Left cardiac atrium (tissue), 4 donors: ENCODE data around the gene IMP3. TPM values are rescaled to one million over a fixed set of nuclear protein-coding genes. Genes with fewer than 3 reads are reported as not detected.
"Not testable (repeated sequence)": the region's sequence is repeated elsewhere in the genome, so short reads cannot be mapped to it uniquely, and the experiment has no call there.

Source experiments
- ATAC-seq, 2 donors: fragments of 200-7000 bp; cut with Tn5 transposase; one replicate each; pipeline ENCODE4 v1.9.1; 2020; ENCODE audit warnings: mild to moderate bottlenecking in 2 of 2, moderate library complexity in 2 of 2
- DNase-seq: peaks from one replicate; pipeline ENCODE4 v3.0.0-alpha.2; 2020
- intact Hi-C, 2 donors: fragments of 100-400 bp; cut with DNase I; formaldehyde crosslinking; loops; one replicate each; pipeline versions ENCODE4 v1.14.1 to v1.15.1; 2022 to 2023
- total RNA-seq, 2 donors: library from RNA; stranded (reverse); fragmentation: NEBNext Ultra II Directional; extraction: Animal tissue kit (Norgen Biotek cat#: 25700); gene quantifications; one replicate each; pipeline ENCODE4 v1.2.1, GENCODE V29; 2021
- donor health status: DM: no; HTN: yes; CAD: no.
- donor health status: DM: no; HTN: yes; CAD: no; lungs with severe emphysema.
- donor health status: DM: yes; HTN: yes; CAD: no.
- donor health status: Dilated cardiomyopathy.

IMP3 gene
- total RNA-seq, 2 donors from 2014 or later, result 44.1 to 49.9 TPM

DNA sequence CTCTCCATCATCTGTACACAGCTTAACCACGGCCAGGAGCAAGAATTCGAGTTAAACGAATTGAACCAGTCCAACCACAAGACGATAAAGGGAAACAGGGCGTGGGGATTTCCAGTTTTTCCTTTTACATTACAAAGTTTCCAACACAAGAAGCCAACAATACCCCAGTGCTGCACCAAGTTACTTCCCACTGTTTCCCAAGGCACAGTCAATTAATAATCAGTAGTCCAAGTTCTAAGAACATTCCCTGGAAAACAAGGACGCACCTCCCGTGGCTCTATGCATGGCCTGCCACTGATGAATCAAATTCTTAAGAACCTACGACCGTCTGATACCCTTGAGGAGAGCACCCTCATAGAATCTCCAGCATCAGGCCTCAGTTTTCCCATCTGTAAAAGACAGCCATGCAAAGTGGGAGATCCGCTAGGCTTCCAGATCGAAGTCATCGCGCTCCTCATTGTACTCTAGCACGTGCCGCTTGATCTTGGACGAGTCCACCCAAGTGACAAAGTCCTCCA is 774 bp downstream of the IMP3 start:
- intact Hi-C loops, result loop anchor here in 1 of 2 donors (5.0 kb wide), 1 partner anchor 43 kb away; no protein-coding TSS in a partner anchor
- ATAC-seq (no peak), DNase-seq (no peak)

DNA sequence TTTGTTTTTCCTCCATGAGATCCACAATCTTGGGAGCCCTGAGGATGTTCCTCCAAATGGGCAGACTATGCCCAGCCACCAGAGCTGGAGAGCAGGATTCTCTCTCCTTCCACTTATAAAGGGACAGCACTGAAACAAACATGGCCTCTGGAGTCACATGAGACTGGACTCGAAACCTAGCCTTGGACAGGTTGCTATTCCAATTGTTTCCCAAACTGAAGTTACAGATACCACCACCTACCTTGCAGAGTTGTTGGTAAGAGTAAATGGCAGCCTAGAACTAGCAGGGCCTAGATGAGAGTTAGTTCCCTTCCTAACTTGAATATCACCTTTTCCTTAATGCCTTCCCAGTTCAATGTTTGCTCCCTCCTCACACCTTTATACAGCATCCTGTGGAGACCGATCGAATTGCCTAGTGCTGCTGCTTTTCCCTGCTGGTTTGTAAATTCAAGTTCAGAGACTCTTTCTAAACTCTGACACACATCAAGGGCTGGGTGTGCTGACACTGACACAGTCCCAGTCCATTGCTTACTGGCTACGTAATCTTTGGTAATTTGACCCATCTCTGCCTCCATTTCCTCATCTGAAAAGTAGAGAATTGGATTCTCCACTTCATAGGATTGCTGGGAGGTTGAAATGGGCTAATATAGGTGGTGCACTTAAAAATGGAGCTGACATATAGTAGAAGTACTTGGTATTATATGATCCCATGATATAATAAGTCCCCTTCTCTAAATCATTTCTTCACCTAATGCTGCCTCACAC is 2.6 kb downstream of the IMP3 start:
- intact Hi-C loops, result loop anchor here in 1 of 2 donors (5.0 kb wide), 1 partner anchor 45 kb away; no protein-coding TSS in a partner anchor
- ATAC-seq, result no peak
- no peak for DNase-seq

DNA sequence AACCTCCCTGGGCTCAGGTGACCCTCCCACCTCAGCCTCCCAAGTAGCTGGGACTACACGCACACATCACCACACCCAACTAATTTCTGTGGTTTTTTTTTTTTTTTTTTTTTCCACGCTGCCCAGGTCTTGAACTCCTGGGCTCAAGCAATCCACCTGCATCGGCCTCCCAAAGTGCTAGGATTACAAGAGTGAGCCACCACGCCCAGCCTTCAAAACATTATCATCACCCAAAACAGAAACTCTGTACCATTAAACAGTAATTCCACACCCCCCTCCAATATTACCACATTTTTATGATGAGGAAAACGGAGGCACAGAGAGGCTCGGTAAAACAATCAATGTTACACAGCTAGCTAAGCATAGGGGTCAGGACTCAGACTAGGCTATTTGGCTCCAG is 4.0 kb downstream of the IMP3 start:
- intact Hi-C loops, result loop anchor here in 1 of 2 donors (5.0 kb wide), 1 partner anchor 46 kb away; no protein-coding TSS in a partner anchor
- ATAC-seq (no peak), DNase-seq (no peak)

DNA sequence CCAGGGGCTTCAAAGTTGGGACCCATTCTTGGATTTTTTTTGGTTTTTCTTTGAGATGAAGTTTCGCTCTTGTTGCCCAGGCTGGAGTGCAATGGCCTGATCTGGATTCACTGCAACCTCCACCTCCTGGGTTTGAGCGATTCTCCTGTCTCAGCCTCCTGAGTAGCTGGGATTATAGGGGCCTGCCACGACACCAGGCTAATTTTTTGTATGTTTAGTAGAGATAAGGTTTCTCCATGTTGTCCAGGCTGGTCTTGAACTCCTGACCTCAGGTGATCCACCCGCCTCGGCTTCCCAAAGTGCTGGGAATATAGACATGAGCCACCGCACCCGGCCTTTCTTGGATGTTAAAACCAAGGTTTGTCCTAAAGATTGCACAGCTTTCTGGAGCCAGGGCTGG is 6.1 kb downstream of the IMP3 start:
- DNase-seq, ATAC-seq, intact Hi-C loops: not testable (repeated sequence)

DNA sequence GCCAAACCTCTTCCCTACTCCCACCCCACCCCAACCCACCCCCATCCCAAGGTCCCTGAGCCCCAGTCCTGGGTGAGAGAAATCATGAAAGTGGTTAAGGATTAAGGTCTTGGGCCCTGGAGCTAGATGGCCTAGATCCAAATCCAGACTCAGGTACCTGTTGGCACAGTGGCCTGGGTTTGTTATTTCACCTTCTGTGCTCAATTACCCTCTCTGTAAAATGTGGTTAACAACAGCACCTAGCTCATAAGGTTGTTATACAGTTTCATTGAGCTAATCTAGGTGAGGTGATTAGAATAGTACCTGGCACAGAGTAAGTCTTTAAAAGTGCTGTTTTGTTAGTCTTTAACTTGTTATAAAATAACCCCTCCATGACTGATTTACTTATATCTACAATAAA is 8.1 kb downstream of the IMP3 start:
- intact Hi-C loops, result no loop called here
- DNase-seq (no peak), ATAC-seq (no peak)

DNA sequence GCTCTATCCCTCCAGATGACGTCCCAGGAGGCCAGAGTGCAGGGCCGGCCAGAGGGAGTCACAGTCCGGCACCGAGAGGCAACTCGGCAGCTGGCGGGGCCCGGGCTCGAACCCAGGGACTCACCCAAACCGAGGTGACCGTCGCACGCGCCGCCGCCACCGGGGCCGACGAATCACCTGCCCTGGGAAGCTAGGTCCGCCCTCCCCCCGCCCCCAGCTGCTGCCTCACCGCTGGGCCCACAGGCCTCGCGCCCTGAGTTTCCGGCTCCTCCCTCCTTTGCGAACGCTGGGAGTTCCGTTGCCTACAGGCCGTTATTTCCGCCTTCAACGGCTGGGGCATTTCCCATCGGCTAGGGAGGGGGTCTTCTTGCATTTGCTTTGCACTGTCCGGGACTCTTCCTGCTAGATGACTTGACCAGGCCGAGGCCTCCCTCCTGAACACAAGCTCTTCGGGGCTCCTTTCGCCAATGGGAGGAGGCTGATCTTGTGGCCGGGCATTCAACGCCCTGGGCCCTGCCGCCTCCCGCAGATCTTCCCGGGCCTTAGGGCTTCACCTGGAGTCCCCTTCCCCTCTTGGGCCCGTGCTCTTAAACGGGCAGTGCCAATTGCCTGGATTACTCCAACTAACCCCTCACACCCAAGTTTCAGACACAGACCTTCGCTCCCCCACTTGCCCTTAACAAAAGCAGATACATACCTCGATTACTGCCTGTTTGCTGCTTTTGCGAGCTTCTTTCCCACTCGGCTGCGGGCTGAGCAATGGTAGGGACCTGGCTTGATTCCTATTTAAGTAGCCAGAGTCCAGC is 14.3 kb downstream of the IMP3 start, which contains the start of gene SNUPN:
Gene SNUPN (minus strand): TSS at position 184 of the 806 bp plus-strand sequence. CDS start 4,674 bp downstream, outside the sequence.
- intact Hi-C loops, result no loop called here
- peak; percentile 91 to 95 for ATAC-seq
- DNase-seq, result peak; percentile 96

DNA sequence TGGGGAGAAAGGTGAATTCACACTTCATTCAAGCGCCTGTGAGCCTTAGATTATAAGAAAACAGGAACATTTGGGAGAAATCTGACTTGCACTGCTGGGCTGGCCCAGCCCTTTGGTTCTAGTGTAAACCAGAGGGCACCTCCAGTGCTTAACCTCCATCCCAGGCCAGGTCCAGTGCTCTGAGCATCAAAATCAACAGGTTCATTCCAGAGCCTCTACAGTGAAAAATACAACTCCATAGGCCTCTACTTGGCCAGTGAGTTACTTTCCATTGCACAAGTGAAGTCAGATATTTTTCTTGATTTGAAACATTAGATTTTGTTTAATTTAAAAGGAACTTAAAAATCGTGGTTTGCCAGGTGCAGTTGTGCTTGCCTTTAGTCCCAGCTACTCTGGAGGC is 17.5 kb downstream of the IMP3 start:
- DNase-seq (no peak), ATAC-seq (no peak)
- intact Hi-C loops, result no loop called here

DNA sequence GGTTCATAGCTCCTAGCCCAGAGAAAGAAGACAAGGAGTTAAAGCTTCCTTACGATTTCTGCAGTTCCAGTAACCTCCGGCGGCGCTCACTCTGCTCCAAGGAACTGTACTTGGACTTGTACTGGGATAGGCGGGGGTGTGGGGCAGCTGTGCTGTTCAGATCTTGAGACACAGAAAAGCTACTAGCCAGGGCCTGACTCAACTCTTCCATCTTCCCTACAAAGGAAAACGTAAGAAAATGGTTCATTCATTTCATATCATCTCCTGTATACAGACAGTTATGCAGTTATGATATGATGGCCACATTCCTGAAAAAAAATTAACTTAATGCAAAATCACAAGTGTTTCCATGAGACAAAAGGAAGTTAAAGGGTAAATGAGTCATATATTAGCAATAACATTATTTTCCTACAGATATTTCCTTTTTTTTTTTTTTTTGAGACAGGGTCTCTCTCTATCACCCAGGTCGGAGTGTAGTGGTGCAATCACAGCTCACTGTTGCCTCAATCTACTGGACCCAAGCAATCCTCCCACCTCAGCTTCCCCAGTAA is 19.1 kb downstream of the IMP3 start:
- ATAC-seq, result peak; percentile 67 to 82
- intact Hi-C loops, result no loop called here
- DNase-seq, result peak; percentile 87

DNA sequence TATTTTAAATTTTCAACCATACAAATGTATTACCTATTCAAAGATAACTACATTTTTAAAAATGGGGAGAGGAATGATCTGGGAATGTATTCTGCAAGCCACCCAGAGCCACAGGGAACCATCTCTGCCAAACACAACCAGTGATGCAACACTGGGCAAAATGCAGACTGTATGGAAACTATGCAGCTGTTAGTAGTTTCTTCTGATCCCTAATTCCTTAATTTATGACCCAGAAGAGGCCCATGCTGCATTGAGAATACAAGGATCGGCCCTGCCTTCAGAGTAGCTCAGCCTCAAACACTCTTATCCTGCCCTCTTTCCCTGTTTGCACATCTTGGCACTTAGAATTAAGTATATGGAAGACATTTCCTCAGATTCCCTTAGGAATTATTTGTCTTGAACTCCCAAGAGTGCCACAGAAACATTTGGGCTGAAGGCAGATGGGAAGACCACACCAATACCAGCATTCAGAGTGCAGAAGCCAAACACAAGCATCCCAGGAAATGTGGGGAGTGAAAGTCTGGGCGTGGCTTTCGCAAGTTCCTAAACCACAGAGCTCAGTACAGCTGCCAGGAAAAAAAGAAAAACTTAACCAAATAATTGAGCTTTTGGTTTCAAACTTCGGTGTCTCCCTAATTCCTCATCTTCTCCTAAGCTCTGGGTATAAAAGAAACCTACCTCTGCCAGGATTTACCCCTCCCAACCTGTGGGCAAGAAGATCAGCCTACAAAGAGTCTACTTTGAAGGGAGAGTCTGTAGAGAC is 19.8 kb downstream of the IMP3 start:
- DNase-seq (peak; percentile 54), ATAC-seq (peak; percentile 58 to 70)
- intact Hi-C loops, result no loop called here

DNA sequence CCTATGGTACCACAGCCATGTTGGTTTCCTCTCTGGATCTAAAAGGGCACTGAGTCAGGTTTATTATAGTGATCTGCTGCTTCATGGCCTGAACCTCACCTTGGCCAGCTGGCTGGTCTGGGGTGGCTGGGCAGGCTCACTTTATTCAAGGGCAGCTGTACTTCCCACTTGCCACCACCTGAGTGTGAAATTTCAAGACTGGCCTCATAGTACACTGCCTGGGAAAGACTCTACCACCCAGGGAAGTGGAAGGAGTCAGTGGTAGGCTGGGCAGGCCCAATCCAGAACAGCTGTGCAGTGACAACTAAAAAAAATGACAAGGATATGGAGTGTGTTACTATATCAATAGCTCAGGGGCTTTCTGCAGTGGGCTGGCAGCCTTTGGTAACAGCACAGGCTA is 23.3 kb downstream of the IMP3 start:
- DNase-seq, result no peak
- intact Hi-C loops, result no loop called here
- no peak for ATAC-seq

DNA sequence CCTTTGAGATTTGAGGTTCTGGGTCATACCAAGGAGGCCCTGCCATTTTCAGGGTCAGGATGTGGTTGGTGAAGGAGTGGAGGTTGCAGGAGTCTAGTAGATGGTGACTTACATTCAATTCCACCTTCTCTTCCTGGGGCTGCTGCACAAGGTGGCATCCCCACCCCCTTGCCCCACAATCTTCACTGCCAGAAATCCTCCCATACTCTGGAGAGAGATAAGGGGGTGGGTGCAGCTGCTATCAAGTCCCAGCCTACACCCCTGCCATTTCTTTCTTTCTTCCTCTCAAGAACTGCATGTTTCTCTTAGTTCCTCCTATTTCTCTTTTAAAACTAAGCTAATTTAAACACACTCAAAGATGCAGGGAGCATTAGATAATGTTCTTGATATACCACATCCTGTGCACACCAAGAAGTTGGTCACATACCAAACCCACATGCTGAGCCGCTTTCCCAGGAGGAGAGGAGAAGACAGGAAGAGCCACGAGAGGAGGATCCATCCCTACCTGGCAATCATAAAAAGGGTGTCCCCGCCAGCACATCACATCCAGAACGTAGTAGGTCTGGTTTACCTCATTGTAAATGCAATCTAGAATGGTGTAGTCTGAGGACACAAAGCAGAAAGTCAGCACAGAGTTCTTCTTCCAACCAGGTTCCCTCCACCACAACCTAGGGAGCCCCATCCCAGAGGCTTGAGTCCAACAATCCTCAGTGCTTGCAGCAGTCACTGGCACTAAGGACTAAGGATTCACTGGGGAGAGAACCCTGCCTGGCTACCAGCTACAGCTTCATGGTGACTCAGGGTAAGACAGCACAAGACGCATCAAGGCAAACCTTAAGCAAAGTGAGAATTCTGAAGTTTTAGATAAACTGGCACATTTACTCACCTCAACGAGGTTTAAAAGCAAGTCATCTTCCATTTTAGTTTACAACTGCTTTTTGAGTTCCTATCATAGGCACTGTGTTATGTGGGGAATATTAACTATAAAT is 33.0 kb downstream of the IMP3 start:
- no peak for DNase-seq
- no peak for ATAC-seq
- intact Hi-C loops, result no loop called here

DNA sequence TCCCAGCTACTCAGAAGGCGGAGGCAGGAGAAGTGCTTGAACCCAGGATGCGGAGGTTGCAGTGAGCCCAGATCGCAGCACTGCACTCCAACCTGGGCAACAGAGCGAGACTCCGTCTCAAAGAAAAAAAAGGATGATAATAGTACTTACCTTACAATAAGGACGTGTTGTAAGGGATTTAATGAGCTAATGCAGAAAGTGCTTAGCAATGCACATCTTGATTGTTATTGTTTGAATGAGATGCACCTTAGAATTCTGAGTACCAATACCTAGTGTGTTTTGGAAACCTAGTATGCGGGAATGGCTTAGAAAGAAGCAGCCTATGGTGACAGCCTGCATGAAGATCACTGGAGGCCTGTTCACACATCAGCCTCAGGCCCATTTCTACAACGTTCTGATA is 34.0 kb downstream of the IMP3 start:
- intact Hi-C loops, result no loop called here
- DNase-seq, result no peak
- no peak for ATAC-seq

DNA sequence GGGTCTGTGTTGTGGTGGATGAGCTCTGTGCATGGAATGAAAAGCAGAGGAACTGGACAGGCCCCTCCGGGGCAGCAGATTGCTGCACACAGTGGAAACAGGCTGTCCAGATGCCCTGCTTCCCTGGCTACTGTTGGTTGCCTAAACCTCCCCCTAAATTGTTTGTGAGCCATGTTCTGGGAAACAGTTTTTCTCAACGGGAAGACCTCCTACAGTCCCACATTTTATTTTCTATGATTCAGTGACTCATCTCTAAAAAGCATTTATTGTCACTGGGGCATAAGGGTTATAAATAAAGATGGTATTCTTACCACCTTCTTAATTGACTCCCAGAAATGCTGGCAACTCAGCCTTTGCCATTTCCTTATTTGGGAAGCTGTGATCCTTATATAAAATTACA is 40.6 kb downstream of the IMP3 start:
- intact Hi-C loops, result no loop called here
- ATAC-seq (no peak), DNase-seq (no peak)

DNA sequence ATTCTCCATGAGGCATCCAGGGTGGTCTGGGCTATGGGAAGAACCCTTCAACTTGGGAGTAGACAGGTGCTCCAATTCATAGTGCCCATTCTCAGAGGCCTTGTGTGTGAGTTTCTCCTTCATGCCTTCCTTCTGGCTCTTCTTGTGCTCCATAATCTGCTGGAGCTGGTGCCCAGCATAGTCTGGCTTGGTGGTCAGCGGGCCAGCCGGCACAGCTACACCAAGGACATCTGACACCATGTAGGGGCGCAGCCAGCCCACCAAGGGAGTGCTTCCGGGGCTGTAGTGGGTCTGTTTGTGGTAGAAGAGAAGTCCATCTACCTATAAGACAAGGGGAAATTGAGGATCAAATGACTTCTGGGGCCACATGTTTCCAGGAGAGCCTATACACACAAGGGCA is 41.7 kb downstream of the IMP3 start:
- intact Hi-C loops, result no loop called here
- DNase-seq (no peak), ATAC-seq (no peak)

DNA sequence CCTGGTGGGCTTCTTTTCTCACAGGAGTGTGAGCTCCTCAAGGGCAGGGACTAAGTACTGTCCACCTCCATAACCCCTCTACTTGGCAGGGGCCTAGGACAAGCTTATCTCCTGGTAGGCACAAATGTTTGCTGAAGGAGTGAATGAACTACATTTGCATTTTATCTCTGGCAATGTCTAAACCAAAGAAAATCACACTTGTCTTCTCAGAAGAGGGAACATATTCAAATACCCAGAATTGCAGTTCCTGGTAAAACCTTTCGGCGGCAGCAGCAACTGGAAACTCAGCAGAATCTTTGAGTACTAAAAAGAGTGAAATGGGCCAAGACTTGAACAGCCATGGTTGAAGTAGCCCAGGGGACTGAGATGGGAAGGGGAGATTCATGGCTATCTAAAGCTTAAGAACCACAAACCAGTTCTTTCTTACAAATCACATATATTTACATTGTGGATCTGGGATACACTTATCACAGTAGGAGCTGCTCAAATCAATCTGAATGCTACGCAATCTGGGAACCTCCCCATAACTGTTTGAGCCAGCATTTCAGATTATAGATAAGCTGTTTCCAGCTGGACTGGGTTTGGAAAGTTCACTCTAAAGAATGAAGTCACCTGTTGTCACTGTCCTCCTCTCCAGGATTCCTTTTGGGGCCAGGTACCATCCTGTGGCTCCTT is 42.2 kb downstream of the IMP3 start:
- ATAC-seq, result peak in 1 of 2 donors; percentile 15
- intact Hi-C loops, result no loop called here

DNA sequence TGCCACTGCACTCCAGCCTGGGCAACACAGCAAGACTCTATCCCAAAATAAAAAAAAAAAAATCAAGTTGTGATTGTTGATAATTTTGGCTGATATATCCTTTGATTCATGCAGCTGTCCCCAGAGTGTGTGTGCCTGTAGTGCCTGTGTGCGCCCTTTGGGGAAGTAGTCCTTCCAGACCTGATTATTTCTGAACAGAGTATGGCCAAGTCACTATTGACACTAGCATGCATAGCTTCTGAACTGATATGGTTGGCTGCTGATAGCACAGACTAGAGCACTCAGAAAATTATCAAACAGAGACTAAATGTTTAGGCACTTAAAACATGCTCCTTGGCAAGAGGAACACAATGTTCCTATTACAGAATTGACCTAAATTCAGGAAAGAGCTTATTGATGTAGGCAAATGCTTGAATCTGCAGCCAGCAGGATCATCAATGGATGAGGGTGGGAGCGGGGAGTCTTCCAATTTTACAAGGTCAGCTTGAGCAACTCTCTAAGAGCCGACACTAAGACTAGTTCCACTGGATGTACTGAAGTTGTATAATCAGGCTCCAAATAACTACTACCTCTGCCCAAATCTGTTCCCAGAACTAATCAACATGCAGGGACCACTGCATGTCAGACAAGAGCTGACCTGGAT is 43.2 kb downstream of the IMP3 start:
- intact Hi-C loops, result no loop called here
- no peak for ATAC-seq
- no peak for DNase-seq

More for the DNA sequence above, 42.2 kb downstream of the IMP3 start:
- DNase-seq, result no peak

DNA sequence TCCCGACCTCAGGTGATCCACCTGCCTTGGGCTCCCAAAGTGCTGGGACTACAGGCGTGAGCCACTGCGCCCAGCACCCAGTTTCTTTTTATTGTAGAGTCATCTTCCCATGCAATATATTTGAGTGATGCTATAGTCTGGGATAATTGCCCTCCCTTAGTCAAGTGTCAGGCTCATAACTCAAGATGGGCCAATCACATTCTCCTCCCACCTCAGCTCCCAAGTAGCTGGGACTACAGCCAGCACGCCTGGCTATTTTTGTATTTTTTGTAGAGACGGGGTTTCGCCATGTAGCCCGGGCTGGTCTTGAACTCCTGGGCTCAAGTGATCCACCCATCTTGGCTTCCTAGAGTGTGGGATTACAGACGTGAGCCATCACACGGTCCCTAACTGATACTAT is 45.7 kb downstream of the IMP3 start:
- intact Hi-C loops, result no loop called here
- ATAC-seq (peak in 1 of 2 donors; percentile 41), DNase-seq (no peak)
